GM19035 (cell line): ENCODE measurements around the gene TTC34.

Experiments used
- ATAC-seq: cut with Tn5 transposase; IDR thresholded peaks from one replicate; pipeline ENCODE4 v1.9.1; 2021; ENCODE audit not compliant: unreplicated experiment

TTC34 gene

GRCh38 chr1:2607641-2608091 is 193.8 kb downstream of the TTC34 start:
- no peak for ATAC-seq

GRCh38 chr1:2606881-2607621 is 194.4 kb downstream of the TTC34 start:
- ATAC-seq: no peak

DNA sequence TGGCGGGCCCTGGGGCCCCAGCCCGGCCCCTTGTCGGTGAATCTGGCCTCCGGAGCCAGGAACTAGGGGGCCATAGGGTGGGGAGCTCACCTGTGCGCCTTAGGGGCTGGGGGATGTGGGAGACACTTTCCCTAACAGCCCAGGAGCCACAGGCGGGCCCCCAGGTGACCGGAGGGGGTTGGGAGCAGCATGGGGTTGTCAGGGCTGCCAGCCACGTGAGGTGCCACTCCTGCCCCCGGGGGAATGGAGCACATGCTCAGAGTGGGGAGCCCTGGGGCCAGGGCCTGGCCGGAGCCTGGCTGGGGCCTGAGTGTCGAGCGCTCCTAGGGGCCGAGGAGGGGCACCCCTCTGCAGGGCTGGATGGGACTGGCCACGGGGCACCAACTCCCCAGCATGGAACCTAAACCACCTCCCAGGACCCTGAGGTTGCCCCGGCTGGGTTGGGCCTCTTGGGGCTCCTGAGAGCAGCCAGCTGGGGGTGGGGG is 195.1 kb downstream of the TTC34 start:
- ATAC-seq: no peak

- no peak for ATAC-seq
Measured at GRCh38 chr1:2605509-2606395, 195.7 kb downstream of the TTC34 start.

DNA sequence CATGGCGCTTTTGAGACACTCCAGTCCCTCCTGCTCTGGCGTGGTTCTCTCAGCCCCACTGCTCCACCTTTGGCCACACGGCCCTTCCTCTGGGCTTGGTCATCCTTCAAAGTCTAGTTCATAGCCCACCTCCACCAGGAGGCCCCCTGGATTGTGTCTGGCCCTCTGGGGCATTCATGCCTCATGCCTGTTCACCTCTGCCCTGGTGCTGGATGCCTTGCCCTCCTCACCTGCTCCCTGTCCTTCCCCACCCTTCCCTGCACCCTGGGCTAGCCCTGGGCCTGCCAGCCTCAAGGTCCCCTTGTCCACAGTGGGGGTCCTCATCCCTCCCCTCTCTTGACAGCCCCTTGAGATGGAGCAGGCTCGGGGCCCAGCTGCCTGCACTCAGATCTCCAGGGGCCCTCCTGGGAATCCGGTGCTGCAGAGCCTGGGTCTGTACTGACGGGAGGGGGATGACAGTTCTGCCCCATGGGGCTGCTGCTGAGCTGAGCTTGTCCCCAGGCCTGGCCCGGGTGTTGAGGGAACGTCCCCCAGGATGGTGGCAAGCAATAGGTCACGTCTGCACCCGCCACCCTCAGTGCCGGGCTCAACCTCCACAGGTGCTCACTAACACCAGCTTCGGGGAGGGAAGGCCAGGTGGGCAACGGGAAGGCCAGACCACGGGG is 196.5 kb downstream of the TTC34 start:
- no peak for ATAC-seq

DNA sequence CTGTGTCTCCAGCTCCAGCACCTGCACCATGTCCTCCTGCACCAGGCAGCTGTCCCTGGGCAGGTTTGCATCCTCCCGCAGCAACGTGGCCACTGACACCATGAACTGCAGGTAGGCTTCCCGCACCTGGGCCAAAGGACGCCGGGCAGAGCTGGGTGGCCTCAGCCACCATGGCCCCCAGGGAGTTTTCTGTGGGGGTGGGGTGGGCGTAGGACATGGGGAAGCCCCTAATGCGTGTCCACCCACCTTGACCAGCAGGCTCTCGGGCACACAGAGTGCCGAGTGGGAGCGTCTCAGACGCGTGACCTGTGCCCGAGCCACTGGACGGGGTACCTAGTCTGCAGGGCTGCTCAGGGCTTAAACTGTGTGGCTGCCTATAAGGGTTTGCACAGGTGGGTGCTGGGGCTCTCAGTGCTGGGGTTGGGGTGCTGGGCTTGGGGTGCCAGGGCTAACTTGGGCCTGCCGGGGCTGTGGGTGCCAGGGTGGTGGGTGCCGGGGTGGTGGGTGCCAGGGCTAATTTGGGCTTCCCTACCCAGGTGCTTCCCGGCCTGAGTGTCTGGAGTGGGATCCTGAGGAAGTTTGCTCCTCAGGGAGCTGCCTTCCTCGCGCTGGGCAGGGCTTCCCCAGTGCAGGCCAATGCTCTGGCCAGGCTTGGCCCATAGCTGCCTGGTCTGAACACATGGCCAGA is 197.2 kb downstream of the TTC34 start:
- no peak for ATAC-seq

GRCh38 chr1:2603521-2604155 is 197.9 kb downstream of the TTC34 start:
- ATAC-seq: no peak

DNA sequence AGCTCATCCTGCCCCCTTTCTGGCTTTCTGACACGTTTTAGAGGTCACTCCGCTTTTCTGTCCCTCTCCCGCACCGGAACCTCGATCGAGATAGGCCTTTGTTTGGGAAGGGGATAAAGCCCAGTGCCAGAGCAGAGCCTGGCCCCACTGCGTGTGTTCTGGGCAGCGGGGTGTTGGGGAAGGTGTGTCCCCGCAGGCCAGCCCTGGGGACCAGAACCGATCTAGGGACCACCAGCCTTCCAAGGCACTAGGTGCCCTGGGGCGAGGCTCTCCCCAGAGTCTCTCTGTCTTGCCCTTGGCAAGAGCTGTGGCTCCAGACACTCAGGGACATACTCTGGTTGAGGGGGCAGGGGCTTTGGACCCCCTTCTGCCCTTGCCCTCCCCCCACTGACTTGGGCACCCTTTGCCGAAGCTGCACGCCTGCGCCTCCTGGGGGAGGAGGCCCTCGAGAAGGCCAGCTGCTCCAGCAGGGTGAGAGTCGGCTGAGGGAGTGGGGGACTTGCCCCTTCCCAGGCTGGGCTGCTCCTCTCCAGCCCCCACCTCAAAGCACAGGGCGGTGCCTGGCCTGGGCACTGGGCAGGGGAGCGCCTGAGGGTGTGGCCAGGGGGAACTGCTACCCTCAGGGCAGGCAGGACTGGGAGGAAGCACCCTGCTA is 198.5 kb downstream of the TTC34 start:
- no peak for ATAC-seq

DNA sequence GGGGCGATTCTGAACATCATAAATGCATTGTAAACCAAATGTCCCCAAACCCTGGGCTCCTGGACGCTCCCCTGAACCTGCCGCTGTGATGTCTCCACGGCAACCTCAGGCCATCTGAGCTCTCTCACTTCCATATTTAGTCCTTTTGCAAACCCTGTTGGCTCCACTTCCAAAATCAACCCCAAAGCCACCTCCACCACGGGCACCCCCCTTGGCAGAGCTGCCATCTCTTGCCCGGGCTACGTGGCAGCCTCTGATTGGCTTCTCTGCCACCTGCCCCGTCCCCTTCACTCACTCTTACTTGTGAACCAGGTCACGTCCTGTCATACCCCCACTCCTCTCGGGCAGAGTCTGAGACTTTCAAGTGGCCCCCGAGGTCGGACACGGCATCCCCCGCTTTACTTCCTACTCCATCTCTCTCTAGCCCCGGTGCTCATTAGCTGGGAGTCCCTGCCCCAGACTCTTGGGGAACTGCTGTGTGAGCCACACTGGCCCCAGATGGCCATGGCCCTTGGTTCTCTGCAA is 199.1 kb downstream of the TTC34 start:
- no peak for ATAC-seq

- no peak for ATAC-seq
Measured at GRCh38 chr1:2601721-2602303, 199.7 kb downstream of the TTC34 start.

DNA sequence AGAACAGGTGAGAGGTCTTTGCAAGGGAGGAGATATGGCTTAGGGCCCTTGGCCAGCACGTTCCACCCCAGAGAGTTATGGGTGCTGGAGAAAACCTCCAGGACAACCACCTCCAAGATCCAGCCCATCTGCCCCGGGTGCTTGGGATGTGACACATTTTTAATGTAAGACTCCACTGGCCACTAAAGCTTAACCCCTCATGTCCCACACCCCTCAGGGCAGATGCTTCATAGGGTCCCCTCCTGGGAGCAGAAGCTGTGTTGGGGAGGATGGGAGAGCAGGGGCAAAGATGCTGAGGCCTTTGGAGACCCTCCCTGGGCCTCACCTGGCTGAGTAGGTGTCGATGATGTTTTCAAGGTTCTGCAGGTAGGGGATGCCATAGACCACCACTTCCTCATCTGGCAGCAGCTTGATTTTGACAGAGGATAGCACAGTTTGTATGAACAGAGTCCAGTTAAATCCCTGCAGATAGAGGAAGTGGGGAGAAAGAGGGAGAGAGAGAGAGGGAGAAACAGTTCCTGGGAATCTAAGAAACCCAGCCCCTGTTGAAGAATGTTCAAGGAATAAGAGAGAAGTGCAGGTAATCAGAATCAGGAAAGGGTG is 203.1 kb downstream of the TTC34 start:
- no peak for ATAC-seq

- no peak for ATAC-seq
Measured at GRCh38 chr1:2597441-2598328, 203.8 kb downstream of the TTC34 start.

DNA sequence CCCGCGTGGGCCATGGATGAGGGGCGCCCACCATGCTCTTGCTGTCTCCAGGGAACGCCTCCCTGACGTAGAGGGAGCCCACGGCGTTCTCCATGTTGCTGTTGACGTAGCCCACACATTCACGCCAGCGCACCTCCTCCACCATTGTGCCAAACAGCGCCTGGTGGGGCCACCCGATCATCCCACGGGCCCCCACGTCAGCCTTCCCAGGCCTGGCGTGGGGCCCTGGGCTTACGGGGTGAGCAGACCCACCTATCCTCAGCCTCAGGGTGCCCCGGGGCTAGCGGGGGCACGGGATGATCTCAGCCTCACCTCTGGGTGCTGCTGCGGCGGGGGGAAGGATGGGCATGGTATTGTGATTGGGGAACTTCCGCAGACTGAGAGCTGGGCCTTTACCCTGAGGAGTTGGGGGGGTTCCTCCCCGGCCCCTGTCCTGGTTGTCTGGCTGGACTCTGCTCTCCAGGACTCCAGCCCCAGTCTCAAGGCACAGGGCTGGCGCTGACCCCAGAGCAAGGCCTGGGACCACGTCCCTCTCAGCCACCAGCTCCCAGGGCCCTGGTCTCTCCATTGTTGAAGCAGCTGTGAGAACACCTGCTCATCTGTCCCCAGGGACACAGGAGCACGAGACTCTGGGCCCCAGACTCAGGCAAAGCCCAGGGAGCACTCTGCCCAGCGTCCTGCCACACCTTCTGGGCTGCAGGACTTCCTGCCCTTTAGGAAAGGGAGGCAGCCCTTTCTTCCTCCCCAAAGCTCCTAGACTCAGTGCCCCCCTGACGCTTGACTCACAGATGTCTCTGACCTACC is 204.8 kb downstream of the TTC34 start:
- no peak for ATAC-seq

GRCh38 chr1:2595812-2596529 is 205.5 kb downstream of the TTC34 start:
- ATAC-seq: no peak

DNA sequence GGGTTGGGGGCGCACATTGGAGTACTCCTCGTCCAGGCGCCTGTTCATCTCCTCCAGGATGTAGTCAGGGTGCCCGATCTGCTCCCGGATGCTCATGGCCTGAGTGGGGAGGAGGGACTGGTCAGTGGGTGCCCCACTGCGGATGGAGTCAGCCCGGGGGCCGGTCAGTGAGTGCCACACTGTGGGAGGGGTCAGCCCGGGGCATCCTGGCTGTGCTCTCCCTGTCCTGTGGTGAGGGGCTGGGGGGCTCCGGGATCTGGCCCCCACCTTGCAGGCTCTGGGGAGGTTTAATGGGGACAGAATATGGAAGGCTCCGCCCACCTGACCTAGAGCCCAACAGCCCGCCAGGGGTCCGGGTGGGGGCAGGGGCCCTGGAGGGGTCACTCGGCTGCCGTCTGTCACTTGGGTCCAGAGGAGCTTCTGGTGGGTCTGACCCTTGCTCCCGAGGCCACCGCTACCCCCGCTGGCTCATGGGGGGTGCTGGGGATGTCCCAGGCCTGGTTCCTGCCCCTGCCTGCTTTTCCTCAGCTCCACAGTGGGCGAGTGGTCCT is 206.2 kb downstream of the TTC34 start:
- ATAC-seq: no peak

- no peak for ATAC-seq
Measured at GRCh38 chr1:2594641-2595131, 206.8 kb downstream of the TTC34 start.
